Peyer's patch (tissue), 4 donors: Measurements from ENCODE around the gene BTBD16.

Source experiments
- POLR2A ChIP-seq, 2 donors: fragments of 450-650 bp; IDR thresholded peaks; one replicate each; pipeline ENCODE4 v1.5.1; 2017; ENCODE audit warnings: antibody characterized with exemption in 2 of 2, mild to moderate bottlenecking in 2 of 2, moderate library complexity in 2 of 2
- TF ChIP-seq, protein P1 (sequence below), 6 experiments: fragments of 450-650 bp in 4 of 6; fragments of 200-600 bp in 2 of 6; sonication (generic) in 1 of 6; IDR thresholded peaks; one replicate each; pipeline ENCODE4 v1.5.1; 2017 to 2019; ENCODE audit warnings: antibody characterized with exemption in 6 of 6, mild to moderate bottlenecking in 3 of 6, moderate library complexity in 1 of 6

DNA sequence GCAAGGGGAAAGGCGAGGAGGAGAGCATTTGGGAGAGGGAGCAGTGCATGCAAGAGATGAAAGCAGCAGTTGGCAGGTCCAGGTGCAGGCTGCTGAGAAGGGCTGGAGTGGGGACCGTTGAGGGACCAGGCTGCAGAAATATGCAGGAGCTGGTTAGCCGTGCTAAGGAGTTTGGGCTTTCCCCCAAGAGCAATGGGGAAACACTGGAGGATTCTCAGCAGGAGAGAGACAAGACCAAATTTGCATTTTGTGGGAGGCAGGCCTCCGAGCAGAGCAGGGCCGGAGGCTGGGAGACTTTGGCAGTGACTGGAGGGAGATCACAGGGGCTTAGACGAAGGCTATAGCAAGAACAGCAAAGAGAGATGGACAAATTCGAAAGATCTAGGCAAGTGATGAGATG, 11.8 kb downstream of the BTBD16 start:
- TF ChIP-seq, protein P1, sequence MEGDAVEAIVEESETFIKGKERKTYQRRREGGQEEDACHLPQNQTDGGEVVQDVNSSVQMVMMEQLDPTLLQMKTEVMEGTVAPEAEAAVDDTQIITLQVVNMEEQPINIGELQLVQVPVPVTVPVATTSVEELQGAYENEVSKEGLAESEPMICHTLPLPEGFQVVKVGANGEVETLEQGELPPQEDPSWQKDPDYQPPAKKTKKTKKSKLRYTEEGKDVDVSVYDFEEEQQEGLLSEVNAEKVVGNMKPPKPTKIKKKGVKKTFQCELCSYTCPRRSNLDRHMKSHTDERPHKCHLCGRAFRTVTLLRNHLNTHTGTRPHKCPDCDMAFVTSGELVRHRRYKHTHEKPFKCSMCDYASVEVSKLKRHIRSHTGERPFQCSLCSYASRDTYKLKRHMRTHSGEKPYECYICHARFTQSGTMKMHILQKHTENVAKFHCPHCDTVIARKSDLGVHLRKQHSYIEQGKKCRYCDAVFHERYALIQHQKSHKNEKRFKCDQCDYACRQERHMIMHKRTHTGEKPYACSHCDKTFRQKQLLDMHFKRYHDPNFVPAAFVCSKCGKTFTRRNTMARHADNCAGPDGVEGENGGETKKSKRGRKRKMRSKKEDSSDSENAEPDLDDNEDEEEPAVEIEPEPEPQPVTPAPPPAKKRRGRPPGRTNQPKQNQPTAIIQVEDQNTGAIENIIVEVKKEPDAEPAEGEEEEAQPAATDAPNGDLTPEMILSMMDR (IDR thresholded peaks at IDR 0.05), result no peak
- no peak for TF ChIP-seq POLR2A (IDR thresholded peaks at IDR 0.05)
